NCI-H2196 (cell line): ENCODE data around the gene BCL2L15.

ENCODE experiments used
- DNase-seq: peaks from one replicate; lab custom pipeline; 2025; ENCODE audit not compliant: unreplicated experiment; lab: John Stamatoyannopoulos, UW

The BCL2L15 gene

GRCh38 chr1:113912594-113913311 lies 25.4 kb upstream of the BCL2L15 start:
- DNase-seq, result peak; percentile 82

- DNase-seq, result peak; percentile 28
Observed at GRCh38 chr1:113905435-113905861, 18.1 kb upstream of the BCL2L15 start.

GRCh38 chr1:113904674-113905434 lies 17.5 kb upstream of the BCL2L15 start, which contains the start of the genes AP4B1 and DCLRE1B:
TSS of gene AP4B1 (minus strand) at chr1:113904799. CDS start at chr1:113904717, 82 bp downstream.
TSS of gene DCLRE1B (plus strand) at chr1:113905326. CDS start at chr1:113905587, 261 bp downstream.
- DNase-seq, result peak; percentile 99

GRCh38 chr1:113904293-113904673 lies 16.9 kb upstream of the BCL2L15 start:
- DNase-seq, result peak; percentile 43

GRCh38 chr1:113903501-113904292 lies 16.3 kb upstream of the BCL2L15 start:
- no peak for DNase-seq

- DNase-seq, result no peak
Observed at GRCh38 chr1:113901191-113901590, 13.8 kb upstream of the BCL2L15 start.

- DNase-seq, result no peak
Observed at GRCh38 chr1:113899111-113899510, 11.7 kb upstream of the BCL2L15 start.

- DNase-seq, result no peak
Observed at GRCh38 chr1:113898241-113898814, 10.9 kb upstream of the BCL2L15 start.

GRCh38 chr1:113895961-113896360 lies 8.6 kb upstream of the BCL2L15 start:
- no peak for DNase-seq

GRCh38 chr1:113895098-113895497 lies 7.7 kb upstream of the BCL2L15 start:
- no peak for DNase-seq

GRCh38 chr1:113893267-113893666 lies 5.9 kb upstream of the BCL2L15 start:
- no peak for DNase-seq

- DNase-seq, result no peak
Observed at GRCh38 chr1:113891631-113892220, 4.3 kb upstream of the BCL2L15 start.

- no peak for DNase-seq
Observed at GRCh38 chr1:113890816-113891215, 3.4 kb upstream of the BCL2L15 start.

- no peak for DNase-seq
Observed at GRCh38 chr1:113886417-113887401, 672 bp downstream of the BCL2L15 start.

- DNase-seq, result no peak
Observed at GRCh38 chr1:113881661-113882060, 5.7 kb downstream of the BCL2L15 start.

- no peak for DNase-seq
Observed at GRCh38 chr1:113879739-113880038, 7.7 kb downstream of the BCL2L15 start.

- no peak for DNase-seq
Observed at GRCh38 chr1:113876176-113876575, 11.2 kb downstream of the BCL2L15 start.

- no peak for DNase-seq
Observed at GRCh38 chr1:113875714-113876113, 11.7 kb downstream of the BCL2L15 start.

- no peak for DNase-seq
Observed at GRCh38 chr1:113874012-113874879, 13.1 kb downstream of the BCL2L15 start.
